Measurements from ENCODE around the gene CMIP. TPM values are rescaled to one million over a fixed set of nuclear protein-coding genes. Genes with fewer than 3 reads are reported as not detected.

Gene CMIP
- total RNA-seq, 1 experiment from 2014 or later, result 63.7 TPM

- no peak overlapping the region for H3K4me3 Mint-ChIP-seq
- TF ChIP-seq ERG (CRISPR knock-in tag; IDR thresholded peaks at IDR 0.05), result no peak
- ChIA-PET CTCF (interaction anchor here (1.5 to 5.8 kb wide), 4 partner anchors 16 to 309 kb away, joined by 3 to 49 read pairs (median 18); no protein-coding TSS in a partner anchor), POLR2A (interaction anchor here (1.6 kb wide), 1 partner anchor 54 kb away, joined by 3 read pairs; no protein-coding TSS in a partner anchor)
- DNase-seq (ENCODE audit: low spot score) (no peak), ATAC-seq (no peak)
- H3K27me3 Mint-ChIP-seq (ENCODE audit: low read depth), result no peaks in the 10 kb centered on the region
- H3K36me3 Mint-ChIP-seq, result peaks cover 8% of the 10 kb centered on the region; the same call in 1 of the 2 replicates
- peaks cover 68% of the 10 kb centered on the region for H3K4me1 Mint-ChIP-seq
- no peaks in the 10 kb centered on the region for H3K9me3 Mint-ChIP-seq
- H3K27ac Mint-ChIP-seq, result no peak overlapping the region
These were observed 268.1 kb downstream of the CMIP start for GRCh38 chr16:81712681-81713080.

- no peaks in the 10 kb centered on the region for H3K27me3 Mint-ChIP-seq (ENCODE audit: low read depth)
- ChIA-PET CTCF (interaction anchor here (0.9 to 5.8 kb wide), 8 partner anchors 10 to 310 kb away, joined by 3 to 49 read pairs (median 4); no protein-coding TSS in a partner anchor), POLR2A (interaction anchor here (0.7 to 1.6 kb wide), 2 partner anchors 54 to 706 kb away, joined by 3 read pairs; partner anchors contain the start of gene CENPN)
- H3K4me1 Mint-ChIP-seq, result peaks cover 73% of the 10 kb centered on the region
- no peak overlapping the region for H3K4me3 Mint-ChIP-seq
- H3K9me3 Mint-ChIP-seq, result no peaks in the 10 kb centered on the region
- ATAC-seq (peak; percentile 11), DNase-seq (ENCODE audit: low spot score) (no peak)
- no peak overlapping the region for H3K27ac Mint-ChIP-seq
- H3K36me3 Mint-ChIP-seq, result peaks cover 5% of the 10 kb centered on the region; the same call in 1 of the 2 replicates
- TF ChIP-seq NR3C1 (CRISPR knock-in tag; conservative IDR thresholded peaks at IDR 0.05; ENCODE audit: low read depth) (no peak), KAT7 (CRISPR knock-in tag; IDR thresholded peaks at IDR 0.05; ENCODE audit: borderline replicate concordance) (no peak), ESRRA (CRISPR knock-in tag; IDR thresholded peaks at IDR 0.05; ENCODE audit: borderline replicate concordance) (no peak), FOXP1 (CRISPR knock-in tag; IDR thresholded peaks at IDR 0.05; ENCODE audit: borderline replicate concordance) (no peak), TCF7 (CRISPR knock-in tag; IDR thresholded peaks at IDR 0.05; ENCODE audit: low read depth) (no peak), GRHL2 (CRISPR knock-in tag; IDR thresholded peaks at IDR 0.05; ENCODE audit: insufficient replicate concordance, severe bottlenecking) (no peak), ZNF232 (CRISPR knock-in tag; IDR thresholded peaks at IDR 0.05) (no peak), ZNF263 (CRISPR knock-in tag; IDR thresholded peaks at IDR 0.05; ENCODE audit: low read depth) (no peak), E2F5 (CRISPR knock-in tag; IDR thresholded peaks at IDR 0.05) (no peak), E2F1 (CRISPR knock-in tag; IDR thresholded peaks at IDR 0.05) (no peak), IRF1 (CRISPR knock-in tag; IDR thresholded peaks at IDR 0.05) (no peak), USF2 (CRISPR knock-in tag; IDR thresholded peaks at IDR 0.05) (no peak), OVOL2 (CRISPR knock-in tag; IDR thresholded peaks at IDR 0.05; ENCODE audit: borderline replicate concordance) (no peak), SOX15 (CRISPR knock-in tag; IDR thresholded peaks at IDR 0.05) (no peak), GTF2I (CRISPR knock-in tag; conservative IDR thresholded peaks at IDR 0.05) (no peak)
These were observed 268.7 kb downstream of the CMIP start for GRCh38 chr16:81713295-81713772.

- Mint-ChIP-seq H3K36me3 (peaks cover under 1% of the 10 kb centered on the region; the same call in 1 of the 2 replicates), H3K27ac (no peak overlapping the region), H3K4me3 (no peak overlapping the region), H3K27me3 (ENCODE audit: low read depth) (no peaks in the 10 kb centered on the region), H3K9me3 (no peaks in the 10 kb centered on the region), H3K4me1 (peaks cover 76% of the 10 kb centered on the region)
- ATAC-seq, result no peak
- ChIA-PET CTCF (interaction anchor here (0.7 to 5.8 kb wide), 12 partner anchors 10 to 399 kb away, joined by 3 to 49 read pairs (median 4); partner anchors contain the start of gene GAN), POLR2A (interaction anchor here (0.5 to 1.6 kb wide), 5 partner anchors 13 to 707 kb away, joined by 3 to 6 read pairs (median 3); partner anchors contain the start of gene CENPN)
- no peak for DNase-seq (ENCODE audit: low spot score)
- TF ChIP-seq ATF2 (CRISPR knock-in tag; IDR thresholded peaks at IDR 0.05; ENCODE audit: borderline replicate concordance, low read depth), result no peak
- no peak for TF ChIP-seq IRF1 (CRISPR knock-in tag; IDR thresholded peaks at IDR 0.05)
- TF ChIP-seq FOXP1 (CRISPR knock-in tag; IDR thresholded peaks at IDR 0.05; ENCODE audit: borderline replicate concordance), result no peak
- TF ChIP-seq NR1H2 (CRISPR knock-in tag; IDR thresholded peaks at IDR 0.05), result no peak
- no peak for TF ChIP-seq RORB (CRISPR knock-in tag; IDR thresholded peaks at IDR 0.05)
These were observed 269.2 kb downstream of the CMIP start for GRCh38 chr16:81713796-81714195.

All from WTC11 (cell line).